H1 (cell line): ENCODE data around the gene GPR160. TPM values are rescaled to one million over a fixed set of nuclear protein-coding genes. Genes with fewer than 3 reads are reported as not detected.

Source experiments
- CTCF ChIA-PET: fragments of 300-600 bp; sonication (Branson Sonifier 250); formaldehyde crosslinking; loops from one replicate; lab custom pipeline; 2021; ENCODE audit not compliant: partially characterized antibody; lab: Charles Lee
- POLR2A ChIA-PET: fragments of 300-600 bp; sonication (Branson Sonifier 250); formaldehyde crosslinking; loops from one replicate; lab custom pipeline; 2021; ENCODE audit warnings: inconsistent platforms; ENCODE audit not compliant: partially characterized antibody; lab: Charles Lee
- DNase-seq, 2 experiments: peaks; one replicate each; pipeline versions ENCODE4 v3.0.0 to v3.0.0-alpha.2; 2010 to 2022; ENCODE audit warnings: low spot score in 2 of 2, low read depth in 1 of 2, mixed read lengths in 1 of 2
- FAIRE-seq: peaks from 2 replicates; lab custom pipeline; 2011; peaks lifted over from hg19 to GRCh38; lab: Jason Lieb, UNC
- H2AFZ ChIP-seq: 2 replicates; pipeline ENCODE4 v1.8.1; 2012; ENCODE audit warnings: low read length, inconsistent platforms
- H2AK5ac ChIP-seq: 2 replicates; pipeline ENCODE4 v1.6.1; 2013; ENCODE audit warnings: low read depth, low read length
- H2BK120ac ChIP-seq: replicated peaks from 2 replicates; pipeline ENCODE3; 2013; ENCODE audit warnings: low read depth, low read length, inconsistent platforms
- H2BK12ac ChIP-seq: 2 replicates; pipeline ENCODE4 v1.6.1; 2013; ENCODE audit warnings: low read depth, low read length
- H2BK15ac ChIP-seq: 2 replicates; pipeline ENCODE4 v1.6.1; 2013; ENCODE audit warnings: low read length
- H2BK20ac ChIP-seq: 2 replicates; pipeline ENCODE4 v1.6.1; 2013; ENCODE audit warnings: low read length
- H2BK5ac ChIP-seq: 2 replicates; pipeline ENCODE4 v1.6.1; 2013; ENCODE audit warnings: low read depth, low read length
- H3K14ac ChIP-seq: 2 replicates; pipeline ENCODE4 v1.6.1; 2013; ENCODE audit warnings: inconsistent platforms; ENCODE audit not compliant: insufficient read length
- H3K18ac ChIP-seq: 2 replicates; pipeline ENCODE4 v1.6.1; 2013; ENCODE audit warnings: low read length; ENCODE audit errors: extremely low read depth
- H3K23ac ChIP-seq: 2 replicates; pipeline ENCODE4 v1.6.1; 2013; ENCODE audit warnings: inconsistent platforms; ENCODE audit not compliant: insufficient read length
- H3K23me2 ChIP-seq: 2 replicates; pipeline ENCODE4 v1.6.1; 2013; ENCODE audit warnings: low read depth, low read length
- H3K27ac ChIP-seq: 2 replicates; pipeline ENCODE4 v1.6.1; 2011; ENCODE audit warnings: low read depth, low read length, inconsistent platforms
- H3K27me3 ChIP-seq, 4 experiments: replicated peaks in 1 of 4; 1 replicate in 1 of 4; 2 replicates in 3 of 4; pipeline versions ENCODE4 v1.6.1 to v1.8.1; 2011 to 2013; ENCODE audit warnings: low read length in 3 of 4, mild to moderate bottlenecking in 3 of 4, inconsistent platforms in 2 of 4, mixed read lengths in 2 of 4, moderate library complexity in 1 of 4; ENCODE audit not compliant: control insufficient read depth in 3 of 4, insufficient read depth in 3 of 4; ENCODE audit errors: extremely low read depth in 1 of 4
- H3K36me3 ChIP-seq, 4 experiments: 2 replicates each; pipeline versions ENCODE4 v1.6.1 to v1.8.1; 2011 to 2013; ENCODE audit warnings: mild to moderate bottlenecking in 4 of 4, low read length in 3 of 4, moderate library complexity in 2 of 4, control low read depth in 1 of 4, inconsistent platforms in 1 of 4; ENCODE audit not compliant: insufficient read depth in 4 of 4, control insufficient read depth in 2 of 4
- H3K4ac ChIP-seq: replicated peaks from 2 replicates; pipeline ENCODE3; 2013; ENCODE audit warnings: low read length, low read depth, mixed read lengths, inconsistent platforms; ENCODE audit not compliant: insufficient read length
- H3K4me1 ChIP-seq, 4 experiments: replicated peaks in 1 of 4; 1 replicate in 1 of 4; 2 replicates in 3 of 4; pipeline versions ENCODE4 v1.6.1 to v1.8.1; 2011 to 2013; ENCODE audit warnings: low read length in 3 of 4, inconsistent platforms in 2 of 4, mixed read lengths in 1 of 4; ENCODE audit not compliant: insufficient read depth in 4 of 4, control insufficient read depth in 3 of 4
- H3K4me2 ChIP-seq, 2 experiments: 2 replicates each; pipeline versions ENCODE4 v1.6.1 to v1.8.1; 2011 to 2013; ENCODE audit warnings: low read depth in 2 of 2, low read length in 2 of 2, control low read depth in 1 of 2, inconsistent platforms in 1 of 2, mild to moderate bottlenecking in 1 of 2; ENCODE audit not compliant: insufficient read depth in 1 of 2
- H3K4me3 ChIP-seq, 4 experiments: fragments of 200-600, 300-600 bp in 1 of 4; sonication (generic), shearing (Covaris generic), sonication (Bioruptor Twin) in 1 of 4; 2 replicates each; pipeline versions ENCODE4 v1.5.1 to v1.8.1; 2011 to 2016; ENCODE audit warnings: low read length in 4 of 4, low read depth in 3 of 4, control low read depth in 2 of 4, inconsistent platforms in 2 of 4, mild to moderate bottlenecking in 2 of 4, mixed read lengths in 1 of 4, moderate library complexity in 1 of 4; ENCODE audit not compliant: insufficient read depth in 2 of 4; ENCODE audit errors: extremely low read depth in 1 of 4
- H3K56ac ChIP-seq: replicated peaks from 2 replicates; pipeline ENCODE3; 2013; ENCODE audit warnings: low read depth, mild to moderate bottlenecking, mixed read lengths, low read length, inconsistent platforms; ENCODE audit not compliant: insufficient read length
- H3K79me1 ChIP-seq: 2 replicates; pipeline ENCODE4 v1.6.1; 2013; ENCODE audit warnings: low read depth, low read length, control low read depth
- H3K79me2 ChIP-seq, 2 experiments: 2 replicates each; pipeline versions ENCODE4 v1.6.1 to v1.8.1; 2012 to 2013; ENCODE audit warnings: low read length in 2 of 2, mild to moderate bottlenecking in 2 of 2, inconsistent platforms in 1 of 2; ENCODE audit not compliant: insufficient read depth in 2 of 2, control insufficient read depth in 1 of 2
- H3K9ac ChIP-seq, 4 experiments: replicated peaks in 1 of 4; 1 replicate in 1 of 4; 2 replicates in 3 of 4; pipeline versions ENCODE4 v1.6.1 to v1.8.1; 2011 to 2013; ENCODE audit warnings: low read depth in 3 of 4, low read length in 3 of 4, control low read depth in 2 of 4, mild to moderate bottlenecking in 2 of 4, moderate library complexity in 2 of 4, inconsistent platforms in 1 of 4; ENCODE audit errors: extremely low read depth in 1 of 4
- H3K9me3 ChIP-seq, 2 experiments: 2 replicates each; pipeline versions ENCODE4 v1.6.1 to v1.8.1; 2012 to 2013; ENCODE audit warnings: mild to moderate bottlenecking in 2 of 2, moderate library complexity in 2 of 2, control low read depth in 1 of 2, inconsistent platforms in 1 of 2, low read depth in 1 of 2, low read length in 1 of 2, mixed read lengths in 1 of 2; ENCODE audit not compliant: insufficient read depth in 2 of 2
- H4K20me1 ChIP-seq, 2 experiments: replicated peaks in 1 of 2; 2 replicates each; pipeline versions ENCODE3 to v1.8.1; 2011 to 2013; ENCODE audit warnings: inconsistent platforms in 2 of 2, low read length in 2 of 2, mild to moderate bottlenecking in 1 of 2; ENCODE audit not compliant: insufficient read depth in 2 of 2, control insufficient read depth in 1 of 2
- H4K5ac ChIP-seq: 2 replicates; pipeline ENCODE4 v1.6.1; 2013; ENCODE audit warnings: low read length, low read depth, mixed read lengths, inconsistent platforms; ENCODE audit not compliant: insufficient read length
- H4K8ac ChIP-seq: 2 replicates; pipeline ENCODE4 v1.8.0; 2013; ENCODE audit warnings: mild to moderate bottlenecking, moderate library complexity, low read length, inconsistent platforms; ENCODE audit not compliant: insufficient read depth; ENCODE audit errors: extremely low read depth
- H4K91ac ChIP-seq: replicated peaks from 2 replicates; pipeline ENCODE3; 2013; ENCODE audit warnings: low read length, mixed read lengths, inconsistent platforms; ENCODE audit not compliant: insufficient read length
- KDM1A ChIP-seq: fragments of 200-600, 300-600 bp; sonication (generic); IDR thresholded peaks from 2 replicates; pipeline ENCODE4 v1.7.1; 2016; ENCODE audit warnings: mild to moderate bottlenecking, low read length, borderline replicate concordance
- RAD21 ChIP-seq, 2 experiments: IDR thresholded peaks in 1 of 2; conservative IDR thresholded peaks in 1 of 2; 2 replicates each; pipeline ENCODE4 v1.6.1; 2011; ENCODE audit warnings: low read depth in 2 of 2, low read length in 2 of 2, improper control_type of control experiment in 1 of 2, inconsistent platforms in 1 of 2, mild to moderate bottlenecking in 1 of 2, moderate library complexity in 1 of 2
- RNF2 ChIP-seq: fragments of 200-900, 300-1000 bp; sonication (generic); IDR thresholded peaks from 2 replicates; pipeline ENCODE4 v1.7.1; 2016; ENCODE audit warnings: borderline replicate concordance, low read depth, mild to moderate bottlenecking, antibody characterized with exemption, low read length; ENCODE audit not compliant: poor library complexity, severe bottlenecking; ENCODE audit errors: missing control alignments
- SP1 ChIP-seq: IDR thresholded peaks from 2 replicates; pipeline ENCODE4 v1.6.1; 2011; ENCODE audit warnings: low read depth, low read length
- SUZ12 ChIP-seq: fragments of 200-600 bp; sonication (generic); IDR thresholded peaks from 2 replicates; pipeline ENCODE4 v1.6.1; 2012; ENCODE audit warnings: mild to moderate bottlenecking, inconsistent platforms, low read length, moderate library complexity, mixed read lengths
- WGBS, 2 experiments: shearing (Covaris generic) in 1 of 2; methylation state at CpG; one replicate each; pipeline versions ENCODE4 v1.1.6 to v1.1.7; 2013 to 2015; ENCODE audit warnings: low lambda C conversion rate in 2 of 2, mixed read lengths in 2 of 2, inconsistent platforms in 1 of 2, low coverage in 1 of 2, missing lambda C conversion rate in 1 of 2; ENCODE audit not compliant: insufficient replicate concordance in 2 of 2, insufficient coverage in 1 of 2, insufficient read length in 1 of 2; ENCODE audit errors: extremely low coverage in 1 of 2, missing lambda C conversion rate in 1 of 2; 5-methylcytosine and 5-hydroxymethylcytosine counted together
- polyA plus RNA-seq, 7 experiments: library from polyadenylated mRNA; depleted of rRNA in 3 of 7; stranded (reverse) in 5 of 7; unstranded in 2 of 7; fragments of >200 nt in 5 of 7; fragments of 200-250 nt in 2 of 7; gene quantifications; 1 replicate in 5 of 7; 2 replicates in 1 of 7; 4 replicates in 1 of 7; pipeline versions ENCODE4 v1.2.1 to v1.2.3, GENCODE V29; 2011 to 2013; ENCODE audit warnings: missing spikeins in 2 of 7, mixed read lengths in 2 of 7
- total RNA-seq: library from RNA; stranded (reverse); fragmentation: NEBNext Ultra II Directional; extraction: Animal tissue kit (Norgen Biotek cat#: 25700); gene quantifications from 2 replicates; pipeline ENCODE4 v1.2.1, GENCODE V29; 2021

The GPR160 gene
- total and polyA plus RNA-seq, 2 of the 8 experiments (the other 6 are each of a cell fraction or from before 2014, with no cell fraction given), result 14.3 to 16.6 TPM

GRCh38 chr3:170111147-170111771, 73.5 kb downstream of the GPR160 start:
- Histone ChIP-seq H3K4me1 (no peaks in the 10 kb centered on the region), H4K8ac (no peak overlapping the region), H3K23me2 (no peaks in the 10 kb centered on the region), H2AFZ (no peak overlapping the region), H3K56ac (no peak overlapping the region), H4K20me1 (no peaks in the 10 kb centered on the region), H3K79me1 (no peaks in the 10 kb centered on the region; the same call in 1 of the 2 replicates), H3K27me3 (no peaks in the 10 kb centered on the region), H3K9ac (no peak overlapping the region), H3K4ac (no peak overlapping the region), H2AK5ac (no peak overlapping the region), H3K9me3 (no peaks in the 10 kb centered on the region), H2BK120ac (no peak overlapping the region), H2BK15ac (no peak overlapping the region), H2BK5ac (no peak overlapping the region), H4K5ac (no peak overlapping the region), H3K4me2 (no peak overlapping the region), H4K91ac (no peak overlapping the region), H3K36me3 (peaks cover 0 to 37% (median 3%) of the 10 kb centered on the region in 4 experiments; a peak in 3 of 8 replicates), H3K23ac (no peak overlapping the region), H2BK20ac (no peak overlapping the region), H3K14ac (no peak overlapping the region), H3K79me2 (no peaks in the 10 kb centered on the region), H3K4me3 (no peak overlapping the region), H2BK12ac (no peak overlapping the region), H3K27ac (no peak overlapping the region), H3K18ac (no peak overlapping the region)
- no peak for DNase-seq
- no peak for TF ChIP-seq RAD21 (IDR thresholded peaks at IDR 0.05 in 1 of 2, conservative IDR thresholded peaks at IDR 0.05 in 1 of 2; ENCODE audit: low read depth in 2 of 2, low read length in 2 of 2)
- no peak for TF ChIP-seq SUZ12
- TF ChIP-seq KDM1A, result no peak
- no peak for TF ChIP-seq SP1
- no peak for TF ChIP-seq RNF2
- no peak for FAIRE-seq
- POLR2A ChIA-PET, result no interaction called here
- CTCF ChIA-PET, result interaction anchor here (0.5 to 1.1 kb wide), 2 partner anchors 25 to 49 kb away, joined by 3 to 5 read pairs; no protein-coding TSS in a partner anchor
- 80% methylated on average over 9 of the region's 9 CpGs; no CpG with 5 or more reads in 1 of the 2 experiments for WGBS, 2 experiments
